Lung (tissue), 12 donors: ENCODE results near the gene CA5B. TPM values are rescaled to one million over a fixed set of nuclear protein-coding genes. Genes with fewer than 3 reads are reported as not detected.

Experiments used
- ATAC-seq: fragments of 200-7000 bp; cut with Tn5 transposase; one replicate; pipeline ENCODE4 v1.9.1; 2020; ENCODE audit warnings: moderate number of reproducible peaks; ENCODE audit not compliant: insufficient read depth, low FRiP score
- DNase-seq, 3 donors: peaks; one replicate each; pipeline ENCODE4 v3.0.0-alpha.2; 2013 to 2017
- H3K27ac ChIP-seq, 2 donors: one replicate each; pipeline ENCODE4 v1.5.1; 2013; ENCODE audit warnings: mild to moderate bottlenecking in 2 of 2, moderate library complexity in 2 of 2, control low read depth in 1 of 2, inconsistent platforms in 1 of 2, low read depth in 1 of 2, low read length in 1 of 2
- H3K27me3 ChIP-seq, 3 donors: one replicate each; pipeline ENCODE4 v1.5.1; 2013; ENCODE audit warnings: low read length in 2 of 3; ENCODE audit not compliant: control insufficient read depth in 3 of 3, insufficient read depth in 3 of 3
- H3K36me3 ChIP-seq, 4 donors: one replicate each; pipeline ENCODE4 v1.5.1; 2013; ENCODE audit warnings: low read length in 4 of 4, mild to moderate bottlenecking in 1 of 4, moderate library complexity in 1 of 4; ENCODE audit not compliant: control insufficient read depth in 4 of 4, insufficient read depth in 4 of 4
- H3K4me1 ChIP-seq, 5 donors: one replicate each; pipeline ENCODE4 v1.5.1; 2013; ENCODE audit warnings: low read length in 5 of 5, mild to moderate bottlenecking in 2 of 5, moderate library complexity in 1 of 5; ENCODE audit not compliant: control insufficient read depth in 5 of 5, insufficient read depth in 5 of 5
- H3K4me3 ChIP-seq: one replicate; pipeline ENCODE4 v1.5.1; 2013; ENCODE audit warnings: mild to moderate bottlenecking, control low read depth, moderate library complexity
- H3K9ac ChIP-seq, 2 donors: one replicate each; pipeline ENCODE4 v1.5.1; 2013; ENCODE audit warnings: low read length in 2 of 2, control low read depth in 1 of 2; ENCODE audit not compliant: insufficient read depth in 1 of 2
- H3K9me3 ChIP-seq, 4 donors: one replicate each; pipeline ENCODE4 v1.5.1; 2013; ENCODE audit warnings: low read length in 3 of 4, mild to moderate bottlenecking in 1 of 4, moderate library complexity in 1 of 4; ENCODE audit not compliant: control insufficient read depth in 4 of 4, insufficient read depth in 3 of 4
- WGBS, 2 donors: extraction: QIAGEN DNeasy Blood & Tissue Kit; methylation state at CpG; one replicate each; pipeline ENCODE4 v1.1.7; 2013; 5-methylcytosine and 5-hydroxymethylcytosine counted together
- polyA plus RNA-seq, 2 donors: library from polyadenylated mRNA; stranded (reverse); fragments of 200-250 nt; gene quantifications; one replicate each; pipeline ENCODE4 v1.2.1, GENCODE V29; 2013
- total RNA-seq, 2 donors: library from RNA; depleted of rRNA in 1 of 2; stranded (reverse); fragments of >200 nt in 1 of 2; gene quantifications; one replicate each; pipeline ENCODE4 v1.2.1, GENCODE V29; 2014 to 2021
- TF ChIP-seq, protein P1 (sequence below): IDR thresholded peaks from 2 replicates; pipeline ENCODE4 v1.5.1; 2012; ENCODE audit warnings: mild to moderate bottlenecking; ENCODE audit errors: control extremely low read depth, extremely low read depth
- donor health status: control.
- donor health status: control.
- donor health status: Bipolar disorder and iron deficiency.
- donor health status: healthy.
- donor health status: DM: yes; HTN: yes; CAD: no.

Gene CA5B
- total and polyA plus RNA-seq, 4 donors = 2.1 to 22.3 (median 9.9) TPM

DNA sequence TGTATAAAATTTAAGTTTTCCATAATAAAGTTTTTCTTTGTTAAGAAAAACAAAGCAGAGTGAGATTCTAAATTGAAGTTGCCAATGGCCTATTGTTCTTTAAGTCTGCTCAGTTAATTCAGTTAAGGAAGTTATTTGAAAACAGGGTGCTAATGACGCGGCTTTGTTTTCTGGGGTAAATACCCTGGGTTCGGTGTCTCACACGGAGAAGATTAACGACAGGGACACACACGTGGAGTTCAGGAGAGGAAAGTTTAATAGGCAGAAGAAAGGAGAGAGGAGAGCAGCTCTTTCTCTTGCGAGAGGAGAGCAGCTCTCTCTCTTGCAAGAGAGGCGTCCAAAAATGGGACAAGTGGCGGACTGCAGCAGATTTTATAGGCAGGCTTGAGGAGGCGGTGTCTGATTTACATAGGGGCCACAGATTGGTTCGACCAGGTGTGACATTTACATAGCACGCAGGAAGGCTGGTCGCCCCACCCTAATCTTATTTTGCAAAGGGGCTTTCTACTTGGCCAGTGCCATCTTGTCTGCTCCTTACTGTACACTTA lies 9.6 kb downstream of the CA5B start:
- 89 to 90% methylated on average over 13 of the region's 13 CpGs for WGBS, 2 donors
- Histone ChIP-seq H3K4me3 (no peak overlapping the region), H3K27me3 (peaks cover 0 to 28% (median 21%) of the 10 kb centered on the region in 3 donors), H3K4me1 (peaks cover 0 to 9% (median 3%) of the 10 kb centered on the region in 5 donors), H3K27ac (no peak overlapping the region), H3K9me3 (no peaks in the 10 kb centered on the region), H3K36me3 (peaks cover 0 to 3% (median under 1%) of the 10 kb centered on the region in 4 donors), H3K9ac (no peak overlapping the region)
- no peak for ATAC-seq
- TF ChIP-seq, protein P1, sequence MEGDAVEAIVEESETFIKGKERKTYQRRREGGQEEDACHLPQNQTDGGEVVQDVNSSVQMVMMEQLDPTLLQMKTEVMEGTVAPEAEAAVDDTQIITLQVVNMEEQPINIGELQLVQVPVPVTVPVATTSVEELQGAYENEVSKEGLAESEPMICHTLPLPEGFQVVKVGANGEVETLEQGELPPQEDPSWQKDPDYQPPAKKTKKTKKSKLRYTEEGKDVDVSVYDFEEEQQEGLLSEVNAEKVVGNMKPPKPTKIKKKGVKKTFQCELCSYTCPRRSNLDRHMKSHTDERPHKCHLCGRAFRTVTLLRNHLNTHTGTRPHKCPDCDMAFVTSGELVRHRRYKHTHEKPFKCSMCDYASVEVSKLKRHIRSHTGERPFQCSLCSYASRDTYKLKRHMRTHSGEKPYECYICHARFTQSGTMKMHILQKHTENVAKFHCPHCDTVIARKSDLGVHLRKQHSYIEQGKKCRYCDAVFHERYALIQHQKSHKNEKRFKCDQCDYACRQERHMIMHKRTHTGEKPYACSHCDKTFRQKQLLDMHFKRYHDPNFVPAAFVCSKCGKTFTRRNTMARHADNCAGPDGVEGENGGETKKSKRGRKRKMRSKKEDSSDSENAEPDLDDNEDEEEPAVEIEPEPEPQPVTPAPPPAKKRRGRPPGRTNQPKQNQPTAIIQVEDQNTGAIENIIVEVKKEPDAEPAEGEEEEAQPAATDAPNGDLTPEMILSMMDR = no peak
- DNase-seq = no peak

DNA sequence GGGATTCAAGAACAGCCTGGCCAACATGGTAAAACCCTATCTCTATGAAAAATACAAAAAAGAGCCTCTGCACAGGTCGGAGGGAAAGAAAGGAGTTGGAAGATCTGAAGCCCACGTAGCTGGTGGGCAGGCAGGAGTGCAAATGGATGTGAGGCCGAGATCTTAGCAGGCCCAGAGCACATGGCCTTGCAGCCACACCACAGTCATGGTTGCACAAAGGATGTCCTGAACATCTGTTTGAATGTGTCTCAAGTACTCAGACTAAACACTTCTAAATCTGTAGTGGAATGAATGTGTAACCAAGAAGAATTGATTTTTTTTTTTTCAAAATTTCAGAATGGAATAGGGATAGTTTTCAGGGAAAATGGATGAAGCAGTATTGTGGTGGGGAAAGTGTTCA lies 10.8 kb downstream of the CA5B start:
- no peaks in the 10 kb centered on the region for H3K36me3 ChIP-seq
- H3K9ac ChIP-seq = no peak overlapping the region
- TF ChIP-seq, protein P1 = no peak
- peaks cover 0 to 29% (median 18%) of the 10 kb centered on the region in 3 donors for H3K27me3 ChIP-seq
- ATAC-seq (no peak), DNase-seq (no peak)
- no peaks in the 10 kb centered on the region for H3K9me3 ChIP-seq
- H3K4me3 ChIP-seq = no peak overlapping the region
- H3K4me1 ChIP-seq = peaks cover 0 to 9% (median 0%) of the 10 kb centered on the region in 5 donors
- WGBS, 2 donors = 72 to 83% methylated on average over 3 of the region's 3 CpGs
- no peak overlapping the region for H3K27ac ChIP-seq

GRCh38 chrX:15749642-15750610 lies 11.9 kb downstream of the CA5B start:
- peaks cover 0 to 36% (median 16%) of the 10 kb centered on the region in 3 donors for H3K27me3 ChIP-seq

More at GRCh38 chrX:15749642-15750610, 11.9 kb downstream of the CA5B start:
- no peaks in the 10 kb centered on the region for H3K9me3 ChIP-seq
- peaks cover 0 to 9% (median 0%) of the 10 kb centered on the region in 5 donors for H3K4me1 ChIP-seq
- TF ChIP-seq, protein P1 = no peak
- H3K36me3 ChIP-seq = no peaks in the 10 kb centered on the region
- DNase-seq = no peak
- peak overlapping the region; percentile 33 to 91 for H3K27ac ChIP-seq
- no peak overlapping the region for H3K9ac ChIP-seq
- no peak overlapping the region for H3K4me3 ChIP-seq
- no peak for ATAC-seq
- WGBS, 2 donors = 19 to 52% methylated on average over 7 of the region's 7 CpGs
